ENCODE data around the gene OTX1. TPM values are rescaled to one million over a fixed set of nuclear protein-coding genes. Genes with fewer than 3 reads are reported as not detected.

The OTX1 gene
- polyA plus RNA-seq, 1 of the 3 experiments (the other 2 are of a cell fraction): 0.20 TPM

DNA sequence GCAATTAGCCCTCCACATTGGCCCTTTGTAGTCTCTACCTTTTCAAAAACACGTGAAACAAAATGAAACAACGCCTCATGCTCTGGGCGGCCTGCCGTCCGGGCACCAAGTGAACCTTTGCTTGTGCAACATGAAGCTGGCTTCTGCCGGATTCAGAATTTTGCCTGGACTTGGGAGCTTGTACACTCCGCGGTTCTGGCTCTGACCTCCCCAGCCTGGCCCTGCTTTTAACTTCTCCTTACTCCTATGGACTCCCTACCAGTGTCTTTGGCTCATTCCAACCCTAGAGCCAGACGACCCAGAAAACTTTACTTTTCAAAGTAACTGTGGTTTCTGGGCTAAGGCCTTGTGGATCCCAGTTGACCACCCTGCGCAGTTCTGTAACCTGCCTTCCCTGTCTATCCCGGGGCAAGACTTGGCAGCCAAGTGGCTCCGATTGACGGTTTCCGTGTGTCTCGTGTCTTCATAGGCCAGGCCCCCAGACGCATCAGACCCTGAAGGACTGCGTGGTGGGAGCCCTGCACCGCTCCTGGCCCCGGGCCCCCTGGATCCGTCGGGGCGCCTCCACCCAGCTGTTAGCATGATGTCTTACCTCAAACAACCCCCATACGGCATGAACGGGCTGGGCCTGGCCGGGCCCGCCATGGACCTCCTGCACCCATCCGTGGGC lies 1.9 kb downstream of the OTX1 start (continued):
- no peak for TF ChIP-seq ELF1 (IDR thresholded peaks at IDR 0.05)

DNA sequence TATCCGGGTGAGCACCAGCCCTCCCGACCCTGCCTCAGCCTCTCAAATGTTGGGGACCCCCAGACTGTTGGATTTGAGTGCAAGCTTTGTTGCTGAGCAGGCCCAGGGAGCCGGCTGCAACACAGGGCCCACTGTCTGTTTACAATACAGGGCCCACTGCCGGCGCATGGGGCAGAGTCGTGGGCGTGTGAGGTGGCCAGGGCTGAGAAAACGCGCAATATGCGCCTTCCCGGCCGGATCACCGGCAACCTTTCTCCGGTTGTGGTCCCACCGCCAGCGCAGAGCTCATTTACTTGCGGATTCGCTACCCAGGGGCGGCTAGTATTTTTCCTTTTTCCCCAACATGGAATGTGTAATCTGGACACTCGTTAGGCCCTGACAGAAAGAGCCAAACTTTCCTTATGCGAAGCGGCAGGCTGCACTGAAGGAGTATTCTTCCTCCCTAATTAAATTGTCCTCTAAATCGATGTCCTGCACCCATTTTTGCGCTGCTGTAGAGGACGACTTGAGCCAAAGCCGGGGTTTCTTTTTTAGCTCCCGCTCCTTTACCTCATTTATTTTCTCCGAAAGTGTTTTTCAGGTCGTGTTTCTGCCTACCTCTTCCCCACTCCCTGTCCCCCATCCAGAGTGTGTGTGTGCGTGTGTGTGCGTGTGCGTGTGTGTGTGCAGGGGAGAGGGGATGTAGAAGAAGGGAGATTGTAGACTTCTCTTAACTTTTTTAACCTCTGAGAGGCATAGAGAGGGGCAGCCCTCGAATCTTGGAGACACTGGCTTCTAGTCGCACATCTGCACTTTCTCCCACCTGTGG lies 2.7 kb downstream of the OTX1 start:
- DNase-seq: no peak
- no peaks in the 10 kb centered on the region for H3K79me2 ChIP-seq (ENCODE audit: insufficient read depth)
- H3K4me2 ChIP-seq: no peak overlapping the region
- no peak overlapping the region for H3K4me3 ChIP-seq (ENCODE audit: low read depth in 2 of 2, low read length in 1 of 2)
- ChIA-PET CTCF (interaction anchor here (0.8 to 2.1 kb wide), 5 partner anchors 10 to 435 kb away, joined by 3 to 7 read pairs (median 4); no protein-coding TSS in a partner anchor), POLR2A (no interaction called here)
- no peaks in the 10 kb centered on the region for H3K9me3 ChIP-seq
- H3F3A ChIP-seq (replicated peaks; ENCODE audit: insufficient read depth): no peaks in the 10 kb centered on the region
- H3K4me1 ChIP-seq (ENCODE audit: control insufficient read depth in 1 of 2, insufficient read depth in 2 of 2, low read depth in 1 of 2, low read length in 1 of 2): peaks cover 6 to 22% of the 10 kb centered on the region in 2 experiments; a peak in 2 of 4 replicates
- no peaks in the 10 kb centered on the region for H3K36me3 ChIP-seq (replicated peaks in 1 of 2; ENCODE audit: control insufficient read depth in 1 of 2, insufficient read depth in 2 of 2, low read length in 1 of 2)
- peaks cover 11% of the 10 kb centered on the region; the same call in 1 of the 2 replicates for H3K27me3 ChIP-seq (ENCODE audit: insufficient read depth)
- H3K9ac ChIP-seq: no peak overlapping the region
- TF ChIP-seq, protein P1, sequence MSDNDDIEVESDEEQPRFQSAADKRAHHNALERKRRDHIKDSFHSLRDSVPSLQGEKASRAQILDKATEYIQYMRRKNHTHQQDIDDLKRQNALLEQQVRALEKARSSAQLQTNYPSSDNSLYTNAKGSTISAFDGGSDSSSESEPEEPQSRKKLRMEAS (IDR thresholded peaks at IDR 0.05; ENCODE audit: low read depth): no peak
- TF ChIP-seq FOXM1 (IDR thresholded peaks at IDR 0.05; ENCODE audit: low read depth) (no peak), FOXJ3 (CRISPR knock-in tag; IDR thresholded peaks at IDR 0.05) (no peak), RXRA (IDR thresholded peaks at IDR 0.05; ENCODE audit: borderline replicate concordance, low read depth) (no peak), YY1 (IDR thresholded peaks at IDR 0.05; ENCODE audit: low read depth) (no peak), GATA2 (CRISPR knock-in tag; IDR thresholded peaks at IDR 0.05) (no peak), RAD21 (IDR thresholded peaks at IDR 0.05; ENCODE audit: low read length) (no peak), SIN3A (IDR thresholded peaks at IDR 0.05; ENCODE audit: borderline replicate concordance, low read depth, low read length) (no peak), MXI1 (IDR thresholded peaks at IDR 0.05; ENCODE audit: low read depth, low read length) (no peak), RCOR1 (IDR thresholded peaks at IDR 0.05; ENCODE audit: low read length) (no peak), JUND (IDR thresholded peaks at IDR 0.05) (no peak), ELF1 (IDR thresholded peaks at IDR 0.05) (no peak)
- TF ChIP-seq, protein P2, sequence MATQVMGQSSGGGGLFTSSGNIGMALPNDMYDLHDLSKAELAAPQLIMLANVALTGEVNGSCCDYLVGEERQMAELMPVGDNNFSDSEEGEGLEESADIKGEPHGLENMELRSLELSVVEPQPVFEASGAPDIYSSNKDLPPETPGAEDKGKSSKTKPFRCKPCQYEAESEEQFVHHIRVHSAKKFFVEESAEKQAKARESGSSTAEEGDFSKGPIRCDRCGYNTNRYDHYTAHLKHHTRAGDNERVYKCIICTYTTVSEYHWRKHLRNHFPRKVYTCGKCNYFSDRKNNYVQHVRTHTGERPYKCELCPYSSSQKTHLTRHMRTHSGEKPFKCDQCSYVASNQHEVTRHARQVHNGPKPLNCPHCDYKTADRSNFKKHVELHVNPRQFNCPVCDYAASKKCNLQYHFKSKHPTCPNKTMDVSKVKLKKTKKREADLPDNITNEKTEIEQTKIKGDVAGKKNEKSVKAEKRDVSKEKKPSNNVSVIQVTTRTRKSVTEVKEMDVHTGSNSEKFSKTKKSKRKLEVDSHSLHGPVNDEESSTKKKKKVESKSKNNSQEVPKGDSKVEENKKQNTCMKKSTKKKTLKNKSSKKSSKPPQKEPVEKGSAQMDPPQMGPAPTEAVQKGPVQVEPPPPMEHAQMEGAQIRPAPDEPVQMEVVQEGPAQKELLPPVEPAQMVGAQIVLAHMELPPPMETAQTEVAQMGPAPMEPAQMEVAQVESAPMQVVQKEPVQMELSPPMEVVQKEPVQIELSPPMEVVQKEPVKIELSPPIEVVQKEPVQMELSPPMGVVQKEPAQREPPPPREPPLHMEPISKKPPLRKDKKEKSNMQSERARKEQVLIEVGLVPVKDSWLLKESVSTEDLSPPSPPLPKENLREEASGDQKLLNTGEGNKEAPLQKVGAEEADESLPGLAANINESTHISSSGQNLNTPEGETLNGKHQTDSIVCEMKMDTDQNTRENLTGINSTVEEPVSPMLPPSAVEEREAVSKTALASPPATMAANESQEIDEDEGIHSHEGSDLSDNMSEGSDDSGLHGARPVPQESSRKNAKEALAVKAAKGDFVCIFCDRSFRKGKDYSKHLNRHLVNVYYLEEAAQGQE (IDR thresholded peaks at IDR 0.05; ENCODE audit: low read depth, low read length): no peak
- TF ChIP-seq, protein P3, sequence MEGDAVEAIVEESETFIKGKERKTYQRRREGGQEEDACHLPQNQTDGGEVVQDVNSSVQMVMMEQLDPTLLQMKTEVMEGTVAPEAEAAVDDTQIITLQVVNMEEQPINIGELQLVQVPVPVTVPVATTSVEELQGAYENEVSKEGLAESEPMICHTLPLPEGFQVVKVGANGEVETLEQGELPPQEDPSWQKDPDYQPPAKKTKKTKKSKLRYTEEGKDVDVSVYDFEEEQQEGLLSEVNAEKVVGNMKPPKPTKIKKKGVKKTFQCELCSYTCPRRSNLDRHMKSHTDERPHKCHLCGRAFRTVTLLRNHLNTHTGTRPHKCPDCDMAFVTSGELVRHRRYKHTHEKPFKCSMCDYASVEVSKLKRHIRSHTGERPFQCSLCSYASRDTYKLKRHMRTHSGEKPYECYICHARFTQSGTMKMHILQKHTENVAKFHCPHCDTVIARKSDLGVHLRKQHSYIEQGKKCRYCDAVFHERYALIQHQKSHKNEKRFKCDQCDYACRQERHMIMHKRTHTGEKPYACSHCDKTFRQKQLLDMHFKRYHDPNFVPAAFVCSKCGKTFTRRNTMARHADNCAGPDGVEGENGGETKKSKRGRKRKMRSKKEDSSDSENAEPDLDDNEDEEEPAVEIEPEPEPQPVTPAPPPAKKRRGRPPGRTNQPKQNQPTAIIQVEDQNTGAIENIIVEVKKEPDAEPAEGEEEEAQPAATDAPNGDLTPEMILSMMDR (IDR thresholded peaks at IDR 0.05): no peak
- TF ChIP-seq, protein P4, sequence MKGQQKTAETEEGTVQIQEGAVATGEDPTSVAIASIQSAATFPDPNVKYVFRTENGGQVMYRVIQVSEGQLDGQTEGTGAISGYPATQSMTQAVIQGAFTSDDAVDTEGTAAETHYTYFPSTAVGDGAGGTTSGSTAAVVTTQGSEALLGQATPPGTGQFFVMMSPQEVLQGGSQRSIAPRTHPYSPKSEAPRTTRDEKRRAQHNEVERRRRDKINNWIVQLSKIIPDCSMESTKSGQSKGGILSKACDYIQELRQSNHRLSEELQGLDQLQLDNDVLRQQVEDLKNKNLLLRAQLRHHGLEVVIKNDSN (IDR thresholded peaks at IDR 0.05; ENCODE audit: borderline replicate concordance, low read depth): no peak
- no peak overlapping the region for H2AFZ ChIP-seq (ENCODE audit: low read depth)
- H4K20me1 ChIP-seq (ENCODE audit: insufficient read depth): no peaks in the 10 kb centered on the region
- no peaks in the 10 kb centered on the region for H3K9me2 ChIP-seq
- no peak overlapping the region for H3K27ac ChIP-seq (ENCODE audit: low read depth in 2 of 2, low read length in 1 of 2)
- 92% methylated on average over 33 of the region's 34 CpGs for WGBS (ENCODE audit: low lambda C conversion rate)
